Superior temporal gyrus (tissue), 1 donor: ENCODE measurements around the gene PIK3AP1.
"Not testable (repeated sequence)": the region's sequence is repeated elsewhere in the genome, so short reads cannot be mapped to it uniquely, and the experiment has no call there.

Source experiments
- DNase-seq: peaks from one replicate; pipeline ENCODE4 v3.0.0-alpha.2; 2016; ENCODE audit errors: extremely low spot score

PIK3AP1 gene

DNA sequence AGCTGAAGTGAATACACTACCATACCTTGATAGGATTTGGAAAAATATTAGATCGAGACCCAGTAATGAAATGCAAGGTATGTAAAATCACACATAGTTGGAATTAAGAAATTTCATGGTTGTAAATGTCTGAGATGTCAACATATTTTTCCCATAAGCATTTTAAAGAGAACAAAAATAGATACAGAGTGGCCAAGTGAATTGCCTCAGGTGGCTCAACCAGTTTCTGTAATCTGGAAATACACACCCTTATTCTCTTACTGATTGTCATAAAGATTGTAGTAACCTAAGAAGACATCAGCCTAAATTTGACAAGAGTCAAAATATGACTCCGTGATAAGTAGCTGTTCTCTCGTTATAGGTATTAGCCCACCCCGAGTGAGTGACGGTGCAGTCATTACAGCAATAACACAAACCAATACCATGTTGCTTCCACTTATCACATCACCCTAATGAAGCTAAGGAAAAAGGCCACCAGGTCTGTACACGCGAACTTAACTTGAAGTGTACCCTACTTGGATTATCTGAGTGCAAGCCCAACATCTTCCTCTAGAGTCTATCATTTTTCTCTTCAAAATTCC is 23.4 kb downstream of the PIK3AP1 start:
- DNase-seq: no peak

- DNase-seq: no peak
Measured at GRCh38 chr10:96695975-96696634, 24.2 kb downstream of the PIK3AP1 start.

DNA sequence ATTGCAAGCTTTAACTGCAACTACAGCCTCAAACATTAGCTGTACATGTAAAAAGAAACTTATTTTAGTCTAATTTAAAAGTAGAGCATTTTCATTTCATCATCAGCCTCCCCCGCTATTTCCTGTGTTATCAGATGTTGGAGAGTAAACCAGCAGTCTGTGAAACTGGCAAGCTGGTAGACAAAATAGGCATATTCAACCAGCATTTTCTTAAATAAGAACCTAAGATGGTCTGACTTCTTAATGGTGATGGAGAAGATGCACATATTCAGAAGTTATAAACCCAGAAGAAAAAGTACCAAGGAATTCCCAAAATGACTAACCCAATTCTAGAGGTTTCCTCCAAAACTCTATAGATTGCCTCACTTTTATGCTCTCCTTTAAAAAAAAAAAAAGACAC is 24.9 kb downstream of the PIK3AP1 start:
- DNase-seq: no peak

- no peak for DNase-seq
Measured at GRCh38 chr10:96693431-96693830, 26.9 kb downstream of the PIK3AP1 start.

DNA sequence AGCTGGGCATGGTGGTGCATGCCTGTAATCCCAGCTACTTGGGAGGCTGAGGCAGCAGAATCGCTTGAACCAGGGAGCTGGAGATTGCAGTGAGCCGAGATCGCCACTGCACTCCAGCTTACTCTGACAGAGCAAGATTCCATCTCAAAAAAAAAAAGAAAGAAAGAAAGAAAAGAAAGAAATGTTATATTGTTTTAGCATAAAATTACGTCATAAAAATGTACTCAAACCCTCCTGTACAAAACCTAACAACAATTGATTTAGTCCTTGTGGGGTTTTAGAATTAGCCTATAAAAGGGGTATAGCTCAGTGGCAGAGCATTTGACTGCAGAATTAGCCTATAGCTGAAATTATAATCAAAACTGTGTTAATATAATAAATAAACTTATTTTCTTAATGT is 27.9 kb downstream of the PIK3AP1 start:
- no peak for DNase-seq

- no peak for DNase-seq
Measured at GRCh38 chr10:96691761-96692160, 28.6 kb downstream of the PIK3AP1 start.

- no peak for DNase-seq
Measured at GRCh38 chr10:96690755-96691730, 29.3 kb downstream of the PIK3AP1 start.

- DNase-seq: no peak
Measured at GRCh38 chr10:96688789-96689188, 31.5 kb downstream of the PIK3AP1 start.

GRCh38 chr10:96687317-96688012 is 32.8 kb downstream of the PIK3AP1 start:
- no peak for DNase-seq

GRCh38 chr10:96686514-96686913 is 33.8 kb downstream of the PIK3AP1 start:
- DNase-seq: no peak

DNA sequence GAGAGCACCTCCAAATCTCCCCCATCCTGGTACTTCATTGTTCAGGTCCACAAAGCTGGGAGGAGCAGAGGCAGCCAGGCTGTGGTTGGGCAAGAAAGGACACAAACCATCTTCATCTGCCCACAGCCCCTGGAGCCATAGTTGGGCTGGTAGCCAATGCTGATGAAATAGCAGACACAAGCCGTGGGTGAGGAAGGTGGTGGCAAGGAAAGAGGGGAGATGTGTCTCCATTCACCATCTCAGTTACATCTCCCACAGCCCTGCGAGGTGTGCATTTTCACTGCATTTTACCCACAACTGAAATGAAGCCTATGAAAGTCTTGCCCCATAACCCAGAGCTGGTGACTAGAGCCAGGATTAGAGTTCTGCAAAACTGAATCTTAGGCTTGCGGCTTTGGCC is 35.0 kb downstream of the PIK3AP1 start:
- DNase-seq: no peak

- DNase-seq: no peak
Measured at GRCh38 chr10:96684826-96685225, 35.5 kb downstream of the PIK3AP1 start.

DNA sequence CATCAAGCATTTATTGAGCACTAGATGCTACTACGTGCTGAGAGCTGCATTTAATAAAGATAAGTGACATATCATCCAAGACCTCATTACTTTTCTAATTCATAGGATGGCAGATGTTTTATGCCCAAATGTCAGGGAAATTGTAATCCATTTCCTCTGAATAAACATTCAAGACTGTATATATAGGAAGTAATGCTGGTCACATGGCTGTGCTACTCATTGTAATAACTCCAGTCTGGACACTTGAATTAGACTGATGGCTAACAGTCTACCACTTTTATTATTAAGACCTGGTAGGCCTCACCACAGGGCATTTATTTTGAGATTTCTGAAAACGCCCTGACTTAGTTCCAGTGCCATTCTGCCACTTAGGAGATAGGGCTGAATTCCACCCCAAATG is 36.6 kb downstream of the PIK3AP1 start:
- DNase-seq: no peak

- DNase-seq: no peak
Measured at GRCh38 chr10:96683065-96683464, 37.2 kb downstream of the PIK3AP1 start.

DNA sequence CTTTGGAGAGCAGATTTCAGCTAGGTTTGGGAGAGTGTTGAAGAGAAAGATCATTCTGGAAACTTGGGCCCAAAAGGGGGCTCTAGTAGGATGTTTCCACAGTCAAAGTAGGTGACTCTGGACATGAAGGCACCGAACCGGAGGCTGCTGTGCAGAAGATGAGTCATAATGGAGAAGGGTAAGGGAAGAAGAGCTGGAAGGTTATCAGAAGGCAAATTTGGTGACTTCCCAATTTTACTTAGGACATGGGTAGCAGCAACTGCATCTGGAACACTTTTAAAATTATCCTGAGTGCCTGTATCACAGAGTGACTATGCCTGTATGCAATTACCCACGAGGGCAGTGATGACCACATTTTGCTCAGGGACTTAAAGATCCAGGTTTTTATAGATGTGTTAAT is 38.8 kb downstream of the PIK3AP1 start:
- DNase-seq: no peak

DNA sequence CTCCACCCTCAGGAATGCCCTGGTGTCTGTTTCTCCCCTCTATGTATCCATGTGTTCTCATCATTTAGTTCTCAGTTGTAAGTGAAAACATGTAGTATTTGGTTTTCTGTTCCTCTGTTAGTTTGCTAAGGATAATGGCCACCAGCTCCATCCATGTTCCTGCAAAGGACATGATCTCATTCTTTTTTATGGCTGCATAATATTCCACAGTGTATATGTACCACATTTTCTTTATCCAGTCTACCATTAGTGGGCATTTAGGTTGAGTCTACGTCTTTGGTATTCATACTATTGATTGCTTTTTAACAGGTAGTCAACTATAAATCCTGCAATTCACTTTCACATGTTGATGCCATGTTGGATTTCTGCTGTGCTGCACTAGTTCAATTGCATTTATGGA is 39.9 kb downstream of the PIK3AP1 start:
- DNase-seq: not testable (repeated sequence)

DNA sequence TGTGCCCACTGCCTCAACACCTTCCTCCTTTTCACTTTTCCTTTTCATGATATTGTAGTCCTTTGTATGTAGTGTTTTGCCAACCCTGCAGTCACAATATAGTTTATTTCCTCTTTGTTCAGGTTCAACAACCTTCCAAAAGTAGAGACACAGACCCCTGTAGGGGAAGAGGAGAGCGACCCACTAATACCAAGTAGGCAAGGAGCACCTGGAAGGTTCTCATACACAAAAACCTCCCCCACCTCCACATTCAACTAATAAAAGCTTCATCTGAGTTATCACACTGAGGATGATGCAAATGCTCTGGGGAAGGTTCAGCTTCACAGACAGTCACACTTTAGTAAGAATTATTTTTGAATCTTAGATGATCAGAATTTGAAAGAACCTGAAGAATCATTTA is 41.6 kb downstream of the PIK3AP1 start:
- DNase-seq: no peak

DNA sequence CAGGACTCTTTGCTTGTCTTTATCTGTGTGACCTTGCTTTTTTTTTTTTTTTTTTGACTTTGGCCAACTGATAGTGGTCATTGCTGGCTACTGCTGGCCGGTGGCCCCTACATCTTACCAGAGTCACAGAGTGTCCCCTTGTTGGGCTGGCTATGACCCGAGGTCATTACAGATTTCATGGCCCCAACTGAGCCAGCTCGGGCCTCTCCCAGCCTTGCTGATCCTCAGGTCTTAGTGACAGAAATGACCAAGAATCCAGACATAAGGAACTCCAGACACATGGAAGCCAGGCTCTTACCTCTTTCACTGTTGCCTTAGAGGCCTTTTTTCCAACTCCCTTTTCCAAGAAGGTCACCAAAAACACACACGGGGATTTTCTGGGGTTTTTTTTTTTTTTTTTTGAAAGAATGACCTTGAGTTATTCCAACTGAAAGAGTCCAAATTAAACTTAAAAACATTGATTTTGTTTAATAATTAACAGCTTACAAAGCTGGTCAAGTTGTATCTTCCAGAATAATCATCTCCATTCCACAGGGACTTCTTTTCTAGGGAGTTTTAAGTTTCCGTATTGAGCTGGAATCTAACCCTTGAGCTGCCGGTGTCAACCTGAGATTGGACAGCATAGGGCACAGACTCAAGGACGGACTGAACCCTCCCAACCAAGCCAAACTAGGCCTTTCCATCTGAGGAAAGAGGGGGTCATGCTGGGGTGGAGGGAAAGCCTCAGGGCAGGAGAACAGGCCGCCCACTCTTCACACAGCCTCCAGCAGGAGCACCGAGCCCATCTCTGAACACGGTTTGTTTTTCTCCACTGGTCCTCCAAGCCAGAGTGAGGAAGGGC is 43.8 kb downstream of the PIK3AP1 start:
- no peak for DNase-seq

GRCh38 chr10:96675846-96676245 is 44.5 kb downstream of the PIK3AP1 start:
- DNase-seq: no peak

DNA sequence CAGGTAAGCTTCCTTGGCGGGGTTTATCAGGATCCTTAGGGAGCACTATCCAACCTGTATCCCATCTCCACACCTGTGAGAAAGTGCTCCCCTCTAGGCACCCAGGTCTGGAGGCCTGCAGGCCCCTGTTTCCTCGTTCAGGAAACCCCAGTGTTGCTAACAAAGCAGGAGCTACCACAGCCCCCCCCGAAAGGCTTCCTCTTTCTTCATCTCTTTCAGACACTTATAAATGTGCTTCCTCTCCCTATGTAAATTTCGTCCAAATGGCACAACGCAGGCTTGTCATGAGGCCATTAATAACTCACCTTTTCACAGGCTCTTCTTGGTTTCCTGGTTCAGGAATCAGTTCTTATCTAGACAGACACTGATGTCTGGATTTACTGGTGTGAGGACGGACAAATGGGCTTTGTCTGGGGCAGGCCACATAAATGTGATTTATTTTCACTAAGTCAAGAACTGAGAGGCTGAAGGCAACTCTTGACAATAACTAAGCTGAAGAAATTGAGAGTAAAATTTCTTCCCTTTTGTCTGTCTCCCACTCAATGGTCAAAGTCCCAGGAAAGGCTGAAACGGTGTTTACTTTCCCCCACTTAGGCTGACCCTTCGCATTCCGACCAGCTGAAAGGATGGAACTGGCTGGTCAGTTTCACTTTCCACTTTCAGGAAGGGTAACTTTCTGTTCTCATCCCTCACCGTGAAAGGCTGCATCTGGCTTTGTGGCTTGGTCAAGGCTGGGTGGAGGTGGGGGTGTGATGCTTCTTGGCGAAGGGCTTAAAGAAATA is 46.8 kb downstream of the PIK3AP1 start:
- DNase-seq: no peak
